A673 (cell line): ENCODE measurements around the gene SPACA7.

Experiments
- CTCF ChIP-seq: fragments of 300-800, 200-600 bp; sonication (generic); conservative IDR thresholded peaks from 2 replicates; pipeline ENCODE4 v1.5.1; 2017; ENCODE audit warnings: low read depth, mild to moderate bottlenecking, antibody characterized with exemption, low read length, moderate library complexity, mixed read lengths
- EZH2 ChIP-seq: fragments of 200-600 bp; sonication (generic); IDR thresholded peaks from 2 replicates; pipeline ENCODE4 v1.6.1; 2017; ENCODE audit warnings: borderline replicate concordance, low read depth, mild to moderate bottlenecking, mixed read lengths, antibody characterized with exemption, low read length; ENCODE audit not compliant: poor library complexity, severe bottlenecking

GRCh38 chr13:112481458-112481857 is 105.3 kb downstream of the SPACA7 start:
- TF ChIP-seq CTCF (no peak), EZH2 (no peak)
